Mesenchymal stem cell (in vitro differentiated cells and primary cell): Measurements from ENCODE around the gene RNF150.

Experiments
- DNase-seq: peaks from one replicate; pipeline ENCODE4 v3.0.0-alpha.2; 2013
- H2AFZ ChIP-seq: one replicate; pipeline ENCODE4 v1.6.1; 2013; ENCODE audit warnings: low read depth, mild to moderate bottlenecking, control low read depth, inconsistent platforms, low read length, moderate library complexity
- H2AK5ac ChIP-seq: 2 replicates; pipeline ENCODE4 v1.6.1; 2013; ENCODE audit warnings: low read length, moderate library complexity, mild to moderate bottlenecking, inconsistent platforms; ENCODE audit not compliant: severe bottlenecking
- H2BK120ac ChIP-seq: one replicate; pipeline ENCODE4 v1.6.1; 2013; ENCODE audit warnings: low read depth, mild to moderate bottlenecking, inconsistent platforms, low read length, moderate library complexity
- H2BK12ac ChIP-seq, 2 experiments: one replicate each; pipeline ENCODE4 v1.6.1; 2013; ENCODE audit warnings: inconsistent platforms in 2 of 2, low read length in 2 of 2, mild to moderate bottlenecking in 2 of 2, moderate library complexity in 2 of 2, control low read depth in 1 of 2
- H2BK15ac ChIP-seq: one replicate; pipeline ENCODE4 v1.6.1; 2013; ENCODE audit warnings: mild to moderate bottlenecking, low read depth, inconsistent platforms; ENCODE audit not compliant: poor library complexity, severe bottlenecking
- H2BK5ac ChIP-seq: 2 replicates; pipeline ENCODE4 v1.6.1; 2013; ENCODE audit warnings: low read depth, mild to moderate bottlenecking, low read length, control low read depth, inconsistent platforms; ENCODE audit not compliant: poor library complexity, severe bottlenecking
- H3K14ac ChIP-seq, 2 experiments: one replicate each; pipeline ENCODE4 v1.6.1; 2013; ENCODE audit warnings: inconsistent platforms in 2 of 2, low read length in 2 of 2, control low read depth in 1 of 2, mild to moderate bottlenecking in 1 of 2, moderate library complexity in 1 of 2
- H3K18ac ChIP-seq, 2 experiments: one replicate each; pipeline ENCODE4 v1.6.1; 2013; ENCODE audit warnings: inconsistent platforms in 2 of 2, low read length in 2 of 2, control low read depth in 1 of 2, low read depth in 1 of 2, mild to moderate bottlenecking in 1 of 2
- H3K23ac ChIP-seq, 2 experiments: one replicate each; pipeline ENCODE4 v1.6.1; 2013; ENCODE audit warnings: inconsistent platforms in 2 of 2, low read length in 2 of 2, mild to moderate bottlenecking in 2 of 2, moderate library complexity in 2 of 2, control low read depth in 1 of 2
- H3K27ac ChIP-seq: 2 replicates; pipeline ENCODE4 v1.5.1; 2013; ENCODE audit warnings: mild to moderate bottlenecking, moderate library complexity, low read length, control low read depth, inconsistent platforms; ENCODE audit not compliant: poor library complexity, severe bottlenecking
- H3K27me3 ChIP-seq, 2 experiments: 2 replicates each; pipeline versions ENCODE4 v1.6.1 to v1.7.0; 2013; ENCODE audit warnings: low read length in 2 of 2, mild to moderate bottlenecking in 2 of 2, moderate library complexity in 2 of 2, control low read depth in 1 of 2, inconsistent platforms in 1 of 2; ENCODE audit not compliant: control insufficient read depth in 1 of 2, insufficient read depth in 1 of 2
- H3K36me3 ChIP-seq, 2 experiments: 2 replicates each; pipeline versions ENCODE4 v1.6.1 to v1.7.0; 2013; ENCODE audit warnings: low read length in 2 of 2, control low read depth in 1 of 2, inconsistent platforms in 1 of 2, low read depth in 1 of 2, mild to moderate bottlenecking in 1 of 2; ENCODE audit not compliant: insufficient read depth in 2 of 2, control insufficient read depth in 1 of 2
- H3K4ac ChIP-seq, 2 experiments: one replicate each; pipeline ENCODE4 v1.6.1; 2013; ENCODE audit warnings: inconsistent platforms in 2 of 2, low read length in 2 of 2, mild to moderate bottlenecking in 2 of 2, moderate library complexity in 2 of 2, control low read depth in 1 of 2, low read depth in 1 of 2
- H3K4me1 ChIP-seq: 2 replicates; pipeline ENCODE4 v1.6.1; 2013; ENCODE audit warnings: low read depth, low read length, control low read depth; ENCODE audit not compliant: control insufficient read depth, insufficient read depth
- H3K4me2 ChIP-seq: 2 replicates; pipeline ENCODE4 v1.6.1; 2013; ENCODE audit warnings: low read length, mild to moderate bottlenecking, inconsistent platforms; ENCODE audit not compliant: poor library complexity, severe bottlenecking
- H3K4me3 ChIP-seq, 2 experiments: 2 replicates each; pipeline versions ENCODE4 v1.5.1 to v1.7.0; 2013; ENCODE audit warnings: low read length in 2 of 2, mild to moderate bottlenecking in 2 of 2, control low read depth in 1 of 2, low read depth in 1 of 2; ENCODE audit not compliant: insufficient read depth in 1 of 2
- H3K79me1 ChIP-seq: replicated peaks from 2 replicates; pipeline ENCODE4 v1.6.1; 2013; ENCODE audit warnings: mild to moderate bottlenecking, control low read depth, low read length, inconsistent platforms; ENCODE audit not compliant: poor library complexity, severe bottlenecking
- H3K9ac ChIP-seq: 2 replicates; pipeline ENCODE4 v1.7.0; 2013; ENCODE audit warnings: mild to moderate bottlenecking, low read length, moderate library complexity
- H3K9me3 ChIP-seq: 2 replicates; pipeline ENCODE4 v1.7.0; 2013; ENCODE audit warnings: mild to moderate bottlenecking, low read length; ENCODE audit not compliant: control insufficient read depth
- H4K8ac ChIP-seq: one replicate; pipeline ENCODE4 v1.6.1; 2013; ENCODE audit warnings: inconsistent platforms, mild to moderate bottlenecking, low read length, moderate library complexity
- H4K91ac ChIP-seq: one replicate; pipeline ENCODE4 v1.6.1; 2013; ENCODE audit warnings: mild to moderate bottlenecking, low read length, inconsistent platforms
- WGBS: methylation state at CpG from one replicate; pipeline ENCODE4 v1.1.7; 2013; ENCODE audit warnings: mixed read lengths; 5-methylcytosine and 5-hydroxymethylcytosine counted together

Gene RNF150

GRCh38 chr4:141140391-141141200 is 7.3 kb upstream of the RNF150 start:
- no peak overlapping the region for H2BK15ac ChIP-seq
- no peak overlapping the region for H3K4me2 ChIP-seq
- no peaks in the 10 kb centered on the region for H3K36me3 ChIP-seq
- no peak overlapping the region for H3K4ac ChIP-seq
- no peak overlapping the region for H3K14ac ChIP-seq
- H2BK120ac ChIP-seq: no peak overlapping the region
- H2BK5ac ChIP-seq: no peak overlapping the region
- H3K4me1 ChIP-seq: no peaks in the 10 kb centered on the region
- H3K27ac ChIP-seq: no peak overlapping the region
- no peak overlapping the region for H2AFZ ChIP-seq
- no peak overlapping the region for H4K8ac ChIP-seq
- no peak overlapping the region for H3K9ac ChIP-seq
- no peaks in the 10 kb centered on the region for H3K79me1 ChIP-seq
- H3K9me3 ChIP-seq: no peaks in the 10 kb centered on the region
- no peak for DNase-seq
- H2BK12ac ChIP-seq: no peak overlapping the region
- no peak overlapping the region for H4K91ac ChIP-seq
- H2AK5ac ChIP-seq: no peak overlapping the region
- 78% methylated on average over 3 of the region's 3 CpGs for WGBS
- H3K4me3 ChIP-seq: no peak overlapping the region
- H3K18ac ChIP-seq: no peak overlapping the region
- peaks cover 9 to 19% of the 10 kb centered on the region in 2 experiments for H3K27me3 ChIP-seq
- no peak overlapping the region for H3K23ac ChIP-seq

GRCh38 chr4:141133999-141134995 is 1.0 kb upstream of the RNF150 start:
- H3K79me1 ChIP-seq: peaks cover 9% of the 10 kb centered on the region
- no peak overlapping the region for H2AK5ac ChIP-seq
- no peak overlapping the region for H3K27ac ChIP-seq
- peak; percentile 48 for DNase-seq
- peaks cover 2% of the 10 kb centered on the region for H3K4me1 ChIP-seq
- no peak overlapping the region for H4K91ac ChIP-seq
- peaks cover 20 to 59% of the 10 kb centered on the region in 2 experiments for H3K27me3 ChIP-seq
- H2BK120ac ChIP-seq: no peak overlapping the region
- no peak overlapping the region for H4K8ac ChIP-seq
- no peaks in the 10 kb centered on the region for H3K36me3 ChIP-seq
- peak overlapping the region in 1 of 2 experiments; percentile 81 for H3K4me3 ChIP-seq
- no peak overlapping the region for H2BK15ac ChIP-seq
- H3K9ac ChIP-seq: peak overlapping the region; percentile 79
- H3K14ac ChIP-seq: no peak overlapping the region
- H3K4ac ChIP-seq: no peak overlapping the region
- H2BK5ac ChIP-seq: no peak overlapping the region
- H3K4me2 ChIP-seq: no peak overlapping the region
- H2BK12ac ChIP-seq: no peak overlapping the region
- no peak overlapping the region for H3K18ac ChIP-seq
- WGBS: 73% methylated on average over 9 of the region's 11 CpGs
- H3K23ac ChIP-seq: no peak overlapping the region
- no peak overlapping the region for H2AFZ ChIP-seq
- H3K9me3 ChIP-seq: no peaks in the 10 kb centered on the region

GRCh38 chr4:141132709-141133145 is 542 bp downstream of the RNF150 start:
- H4K91ac ChIP-seq: peak overlapping the region; percentile 31
- H3K36me3 ChIP-seq: no peaks in the 10 kb centered on the region
- peak overlapping the region; percentile 80 for H2BK15ac ChIP-seq
- peak overlapping the region; percentile 88 for H3K4me2 ChIP-seq
- no peak overlapping the region for H2BK120ac ChIP-seq
- no peak overlapping the region for H2AK5ac ChIP-seq
- peaks cover 12% of the 10 kb centered on the region for H3K79me1 ChIP-seq
- H3K4me3 ChIP-seq: peak overlapping the region; percentile 81 to 95
- H2BK12ac ChIP-seq: peak overlapping the region in 1 of 2 experiments; percentile 72
- H2BK5ac ChIP-seq: peak overlapping the region; percentile 53
- H3K27ac ChIP-seq: no peak overlapping the region
- H3K4me1 ChIP-seq: peaks cover 2% of the 10 kb centered on the region
- H3K23ac ChIP-seq: peak overlapping the region in 1 of 2 experiments; percentile 80
- under 1% methylated on average over 33 of the region's 42 CpGs for WGBS
- no peaks in the 10 kb centered on the region for H3K9me3 ChIP-seq
- H3K18ac ChIP-seq: peak overlapping the region; percentile 87 to 95
- H4K8ac ChIP-seq: peak overlapping the region; percentile 75
- peak overlapping the region; percentile 79 for H3K9ac ChIP-seq
- peaks cover 20 to 59% of the 10 kb centered on the region in 2 experiments for H3K27me3 ChIP-seq
- peak overlapping the region in 1 of 2 experiments; percentile 84 for H3K14ac ChIP-seq
- peak overlapping the region; percentile 100 for H2AFZ ChIP-seq
- peak overlapping the region; percentile 2 to 11 for H3K4ac ChIP-seq
- DNase-seq: peak; percentile 46
